ENCODE measurements around the gene CBR4.

The CBR4 gene

DNA sequence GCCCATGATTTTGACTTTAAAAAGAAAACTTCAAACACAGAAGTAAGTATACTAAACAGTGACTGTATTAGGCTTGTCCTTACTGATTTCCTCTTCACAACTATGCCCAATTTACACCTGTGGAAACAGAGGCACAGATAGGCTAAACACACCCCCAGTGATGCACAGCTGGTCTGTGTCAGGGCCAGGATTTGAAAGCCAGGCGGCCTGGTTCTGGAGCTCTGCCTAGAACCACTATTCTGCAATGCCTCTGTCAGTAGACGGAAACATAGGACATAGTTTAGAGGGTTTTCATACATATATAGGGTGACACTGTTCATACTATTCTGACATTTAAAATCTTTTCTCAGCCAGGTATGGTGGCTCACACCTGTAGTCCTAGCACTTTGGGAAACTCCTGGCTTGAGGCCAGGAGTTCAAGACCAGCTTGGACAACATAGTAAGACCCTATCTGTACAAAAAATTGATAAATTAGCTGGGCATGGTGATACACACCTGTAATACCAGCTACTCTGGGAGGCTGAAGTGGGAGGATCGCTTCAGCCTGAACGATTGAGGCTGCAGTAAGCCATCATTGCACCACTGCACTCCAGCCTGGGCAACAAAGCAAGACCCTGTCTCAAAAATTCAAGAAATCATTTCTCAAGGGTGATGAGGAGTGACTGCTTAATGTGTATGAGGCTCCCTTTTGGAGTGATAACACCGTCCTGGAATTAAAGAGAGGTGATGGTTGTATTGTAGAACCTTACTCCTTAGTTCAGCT lies 23.0 kb upstream of the CBR4 start:
- DNase-seq, result no peak

DNA sequence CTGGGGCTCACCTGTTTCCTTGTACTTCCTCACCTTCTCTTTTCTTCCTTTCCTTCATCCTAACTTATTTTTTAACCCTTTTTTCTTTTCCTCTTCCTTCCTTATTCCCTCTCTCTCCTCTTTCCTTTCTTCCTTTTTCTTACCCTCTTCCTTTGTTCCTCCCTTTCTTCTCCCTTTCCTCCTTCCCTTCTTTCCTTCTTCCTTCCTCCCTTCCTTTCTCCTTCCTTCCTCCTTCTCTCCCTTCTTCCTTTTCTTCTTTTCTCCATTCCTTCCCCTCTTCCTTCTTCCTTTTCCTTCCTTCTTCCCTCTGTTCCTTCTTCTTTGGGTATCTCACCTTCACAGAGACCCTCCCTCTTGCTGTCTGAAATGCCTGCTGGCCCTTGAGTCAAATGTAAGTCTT lies 22.1 kb upstream of the CBR4 start:
- DNase-seq, result no peak

DNA sequence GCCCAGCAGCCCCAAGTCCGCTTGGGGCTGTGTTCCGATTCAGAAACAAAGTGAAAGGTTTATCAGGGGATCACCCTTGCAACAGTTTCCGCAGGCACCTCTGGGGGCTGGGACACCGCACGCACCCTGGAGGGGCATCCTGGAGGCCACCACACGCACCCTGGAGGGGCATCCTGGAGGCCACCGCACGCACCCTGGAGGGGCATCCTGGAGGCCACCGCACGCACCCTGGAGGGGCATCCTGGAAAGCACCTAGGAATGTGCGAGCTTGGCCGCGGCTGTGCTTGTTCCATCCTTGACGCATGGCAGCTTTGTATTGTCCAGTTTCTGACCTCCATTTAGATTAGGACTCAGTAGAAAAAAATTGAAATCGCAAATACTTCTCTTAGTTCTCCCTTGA lies 21.3 kb upstream of the CBR4 start:
- no peak for DNase-seq

DNA sequence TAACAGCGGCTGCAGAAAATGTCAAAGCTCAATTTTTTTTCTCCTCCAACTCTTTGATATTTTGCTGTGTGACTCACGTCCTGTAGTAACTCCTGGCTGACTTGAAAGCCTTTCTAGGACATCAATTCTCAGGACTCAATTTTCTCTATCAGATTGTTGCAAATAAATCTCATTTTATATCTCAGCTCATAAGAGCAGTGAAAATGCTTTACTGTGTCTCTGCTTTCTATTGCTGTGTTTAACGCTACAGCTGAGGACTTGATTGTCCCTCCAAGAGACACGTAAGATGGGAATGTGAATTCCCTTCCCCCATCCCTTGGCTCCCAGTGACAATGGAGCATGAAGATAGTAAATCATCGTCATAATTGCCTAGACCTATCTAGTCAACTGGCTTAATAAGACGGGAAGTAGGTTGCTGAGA lies 20.5 kb upstream of the CBR4 start:
- DNase-seq, result no peak

DNA sequence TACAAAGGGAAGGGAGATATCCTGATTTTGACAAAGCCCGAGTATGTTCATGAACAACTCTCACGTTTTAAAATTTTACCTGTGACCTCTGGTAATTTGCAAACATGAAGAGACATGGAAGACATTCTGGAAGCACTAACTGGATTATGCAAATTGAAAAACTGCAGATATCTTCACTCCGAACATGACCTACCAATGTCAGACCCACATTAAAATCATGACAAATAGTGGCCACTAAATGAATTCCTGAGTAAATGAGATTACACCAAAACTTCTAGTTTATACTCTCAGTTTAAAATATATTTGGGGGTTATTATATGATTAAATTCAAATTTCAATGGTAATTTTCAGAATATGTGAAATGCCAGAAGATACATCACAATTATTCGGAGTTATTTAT lies 19.9 kb upstream of the CBR4 start:
- no peak for DNase-seq

DNA sequence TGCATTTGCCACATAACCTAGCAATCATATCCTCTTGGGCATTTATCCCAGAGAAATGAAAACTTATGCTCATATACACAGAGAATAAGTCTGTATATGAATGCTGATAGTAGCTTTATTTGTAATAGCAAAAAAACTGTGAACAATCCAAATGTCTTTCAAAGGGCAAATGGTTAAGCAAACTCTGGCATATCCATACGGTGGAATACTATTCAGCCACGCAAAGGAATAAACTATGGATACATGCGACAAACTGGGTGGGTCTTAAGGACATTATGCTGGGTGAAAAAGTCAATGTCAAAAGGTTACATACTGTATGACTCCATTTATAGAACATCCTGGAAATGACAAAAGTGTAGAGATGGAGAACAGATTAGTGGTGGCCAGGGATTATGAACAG lies 17.6 kb upstream of the CBR4 start:
- DNase-seq, result no peak

DNA sequence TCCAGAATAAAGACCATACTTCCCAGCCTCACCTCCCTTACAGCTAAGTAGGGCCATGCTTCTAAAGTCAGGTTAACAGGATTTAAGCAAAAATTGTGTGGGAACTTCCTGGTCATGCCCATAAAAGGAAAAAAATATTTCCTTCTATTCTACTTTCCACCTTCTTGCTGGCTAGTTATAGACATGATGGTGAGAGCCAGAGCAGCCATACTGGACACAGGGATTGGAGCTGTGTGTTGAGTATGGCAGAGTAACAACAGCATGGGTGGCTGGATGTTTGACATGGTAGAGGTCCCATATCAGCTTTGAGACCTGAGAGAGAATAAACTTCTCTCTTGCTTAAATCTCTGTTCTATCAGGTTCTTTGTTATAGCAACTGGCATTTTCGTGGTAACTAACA lies 15.1 kb upstream of the CBR4 start:
- no peak for DNase-seq

DNA sequence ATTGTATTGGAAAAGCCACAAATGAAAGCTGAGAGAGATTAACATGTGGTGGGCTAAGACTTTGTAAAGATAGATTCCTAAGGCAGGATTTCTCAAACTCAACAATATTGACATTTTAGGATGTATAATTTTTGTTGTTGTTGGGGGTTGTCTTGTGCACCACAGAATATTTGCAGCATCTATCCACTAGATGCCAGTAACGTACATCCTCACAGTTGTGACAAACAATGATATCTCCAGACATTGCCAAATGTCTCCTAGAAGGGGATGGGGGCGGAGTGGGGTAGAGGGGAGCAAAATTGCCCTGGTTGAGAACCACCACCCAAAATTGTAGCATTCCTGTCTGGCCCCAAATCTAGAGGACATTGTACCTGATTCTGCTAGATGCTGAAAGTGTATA lies 14.7 kb upstream of the CBR4 start:
- DNase-seq, result peak; percentile 11

DNA sequence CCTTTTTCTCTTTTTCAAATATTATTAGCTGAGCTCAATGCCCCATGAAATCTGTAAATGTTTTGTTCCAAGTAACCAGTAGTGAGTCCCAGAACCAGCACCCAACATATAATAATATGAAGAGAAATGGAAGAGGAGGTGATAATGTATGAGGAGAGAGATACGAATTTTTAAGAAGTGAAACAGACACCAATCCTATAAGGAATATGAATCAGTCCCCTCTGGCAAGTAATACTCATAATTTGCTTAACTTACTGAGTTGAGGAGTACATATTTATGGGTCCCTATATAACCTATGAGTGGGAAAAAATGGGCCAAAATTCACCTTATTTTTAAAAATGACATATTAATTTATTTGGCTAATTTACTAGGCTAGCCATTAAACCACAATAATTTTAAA lies 8.4 kb upstream of the CBR4 start:
- DNase-seq, result no peak

DNA sequence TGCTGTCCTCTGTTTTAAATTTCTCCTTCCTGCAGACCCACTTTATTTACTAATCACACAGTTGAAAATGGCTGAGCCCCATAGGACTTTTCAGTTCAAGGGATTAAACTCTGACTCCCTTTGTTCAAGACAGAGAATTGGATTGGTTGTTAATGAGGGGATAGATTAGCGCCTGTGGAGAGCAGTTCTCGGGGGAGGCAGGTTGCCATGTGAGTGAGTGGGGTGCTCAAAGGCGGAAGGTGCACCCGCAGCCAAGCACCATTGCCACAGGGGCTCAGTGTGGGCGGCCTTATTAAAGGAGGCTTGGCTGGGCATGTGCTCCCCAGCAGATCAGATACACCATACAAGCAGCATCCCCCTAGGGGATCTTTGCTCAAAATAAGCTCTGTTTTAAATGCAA lies 7.9 kb upstream of the CBR4 start:
- no peak for DNase-seq

DNA sequence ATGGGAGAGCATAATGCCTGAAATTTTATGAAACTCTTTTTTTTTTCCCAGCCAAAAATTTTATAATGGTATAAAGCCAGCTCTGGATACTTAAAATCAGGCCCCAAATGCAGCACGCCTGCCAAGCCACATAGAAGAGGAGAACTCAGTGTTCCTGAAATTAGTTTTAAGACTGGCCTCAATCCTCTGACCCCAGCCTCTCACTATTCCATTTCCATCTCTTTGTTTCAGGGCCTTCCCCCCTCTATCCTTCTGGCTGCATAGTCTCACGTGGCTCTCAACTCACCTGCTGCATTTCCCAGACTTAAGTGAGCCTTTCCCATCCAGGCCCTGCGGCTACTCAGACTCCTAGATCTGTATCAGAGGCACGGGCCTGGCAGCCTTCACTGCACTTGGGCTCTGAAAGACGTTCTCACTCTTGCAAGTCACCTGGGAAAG lies 5.2 kb upstream of the CBR4 start:
- no peak for DNase-seq

DNA sequence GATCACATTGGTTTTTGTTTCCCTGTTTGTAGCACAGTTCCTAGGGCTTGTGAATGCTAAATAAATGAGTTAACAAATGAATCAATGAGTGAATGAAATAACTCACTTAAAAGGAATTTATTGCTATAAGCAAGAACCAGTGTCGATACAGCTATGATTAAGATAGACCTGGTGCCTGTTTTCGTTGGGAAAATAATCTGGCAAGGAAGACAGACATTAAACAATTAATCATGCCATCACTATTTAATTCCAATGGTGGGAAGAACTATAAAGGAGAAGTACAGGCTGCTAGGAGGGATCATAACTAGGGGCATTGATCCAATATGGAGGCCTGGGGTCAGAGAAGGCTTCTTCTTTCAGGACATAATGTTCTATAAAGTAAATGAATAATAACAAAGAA lies 4.5 kb upstream of the CBR4 start:
- no peak for DNase-seq

DNA sequence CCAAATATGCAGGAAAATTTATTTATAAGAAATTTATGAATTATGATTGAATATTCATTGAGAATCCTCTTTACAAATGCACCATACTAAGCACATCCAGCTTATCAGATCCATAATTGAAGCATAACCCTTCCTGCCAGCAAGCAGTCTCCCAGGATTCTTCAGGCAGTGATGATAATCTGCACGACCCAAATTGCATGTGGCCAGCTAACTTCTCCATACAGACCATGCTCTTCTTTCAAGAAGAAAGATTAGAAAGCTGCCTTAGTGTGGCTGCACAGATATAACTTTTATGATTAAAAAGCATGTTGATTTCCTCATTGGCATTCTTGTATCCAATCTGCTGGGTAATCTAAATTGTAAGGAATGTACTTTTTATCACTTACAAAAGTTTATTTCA lies 3.3 kb upstream of the CBR4 start:
- DNase-seq, result no peak

DNA sequence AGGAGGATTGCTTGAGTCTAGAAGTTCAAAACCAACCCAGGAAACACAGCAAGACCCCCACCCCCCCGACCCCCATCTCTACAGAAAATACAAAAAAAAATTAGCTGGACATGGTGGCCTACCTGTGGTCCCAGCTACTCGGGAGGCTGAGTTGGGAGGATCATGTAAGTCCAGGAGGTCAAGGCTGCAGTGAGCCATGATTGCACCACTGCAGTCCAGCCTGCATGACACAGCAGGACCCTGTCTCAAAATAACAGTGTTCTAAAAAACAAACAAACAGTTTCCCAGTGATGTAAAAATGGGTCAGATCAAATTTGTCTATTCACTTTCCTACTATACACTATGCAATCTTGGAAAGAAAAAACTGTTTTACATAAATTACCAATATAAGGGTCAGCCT lies 2.0 kb upstream of the CBR4 start:
- DNase-seq, result no peak

DNA sequence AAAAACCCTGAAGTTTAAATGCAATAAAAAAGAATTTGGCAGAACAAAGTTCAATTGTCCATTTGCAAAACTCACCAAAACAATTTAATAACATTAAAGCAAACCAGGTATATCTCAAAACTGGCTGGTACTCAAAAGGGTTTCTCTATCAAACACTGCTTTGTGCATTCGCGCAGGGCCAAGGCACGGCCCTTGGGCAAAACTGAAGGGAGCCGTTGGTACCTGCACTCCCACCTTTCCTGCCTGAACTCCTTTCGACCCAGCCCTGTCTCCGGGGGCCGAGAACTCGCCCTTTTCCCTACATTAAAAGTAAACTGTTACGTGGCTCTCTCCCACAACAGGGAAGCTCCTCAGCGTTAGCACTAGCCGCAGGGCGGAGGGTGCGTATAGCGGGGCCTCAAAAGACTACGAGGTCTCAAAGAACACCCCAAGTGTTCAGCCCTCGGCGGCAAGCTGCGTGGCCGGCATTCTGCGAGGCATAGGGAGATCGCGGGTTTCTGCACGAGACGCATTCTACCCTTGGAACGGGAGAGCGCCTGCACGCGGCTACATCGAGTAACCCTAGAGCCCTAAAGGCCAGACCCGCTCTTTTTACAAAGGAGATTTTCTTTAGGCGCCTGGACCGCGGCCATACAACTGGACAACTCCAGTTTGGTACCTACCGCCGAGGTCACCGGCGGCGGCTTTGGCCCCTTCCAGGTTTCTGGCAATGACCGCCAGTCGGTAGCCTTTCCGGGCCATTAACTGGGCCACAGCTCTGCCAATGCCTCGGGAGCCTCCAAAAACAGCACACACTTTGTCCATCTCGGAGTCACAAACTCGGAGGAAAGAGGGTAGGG lies 550 bp downstream of the CBR4 start:
- DNase-seq, result peak; percentile 58

DNA sequence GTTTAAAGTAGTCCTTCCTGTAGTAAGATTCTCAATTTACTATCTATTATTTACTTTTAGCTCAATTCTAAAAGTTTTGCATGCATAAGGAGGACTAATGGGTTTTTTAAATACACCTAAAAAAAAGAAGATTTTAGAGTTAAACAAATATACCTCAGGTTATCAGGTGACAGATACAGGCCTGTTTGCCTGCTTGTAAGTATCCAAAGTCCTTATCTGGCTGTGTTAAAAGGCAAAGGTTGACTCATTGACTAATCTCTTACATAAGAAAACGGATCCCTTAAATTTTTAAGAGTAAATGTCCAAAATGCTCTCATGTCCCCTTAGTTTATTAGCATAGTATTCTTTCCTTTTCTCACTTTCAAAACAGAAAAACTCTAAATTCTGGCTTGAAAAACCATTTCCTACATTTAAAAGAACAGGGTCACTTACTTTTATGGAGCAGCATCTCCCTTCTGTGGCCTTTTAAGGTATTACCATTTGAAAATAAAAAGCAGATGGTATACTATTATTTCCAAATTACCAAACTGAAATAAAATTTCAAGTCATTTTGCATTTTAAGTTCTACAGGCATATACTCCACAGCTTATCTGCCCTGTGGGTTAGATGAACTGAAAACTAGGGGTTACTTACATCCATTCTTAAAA lies 4.5 kb downstream of the CBR4 start:
- DNase-seq, result no peak

DNA sequence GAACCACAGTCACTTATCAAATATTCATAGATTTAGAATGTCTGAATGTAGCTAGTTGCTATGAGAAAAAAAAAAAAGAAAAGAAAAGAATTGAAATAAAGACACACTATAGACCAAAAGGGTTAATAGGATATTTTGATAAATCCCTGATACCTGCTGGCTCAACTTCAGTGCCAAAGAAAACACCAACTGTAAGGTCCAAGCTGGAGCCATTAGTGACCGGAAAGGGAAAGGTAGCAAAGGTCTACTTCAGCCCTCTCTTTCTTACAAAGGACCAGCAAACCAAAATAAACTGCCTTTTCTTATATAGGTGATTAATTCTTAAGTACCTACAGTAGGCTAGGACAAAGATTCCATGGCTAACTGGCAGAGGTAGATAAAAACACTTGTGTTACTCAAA lies 9.7 kb downstream of the CBR4 start:
- DNase-seq, result no peak

DNA sequence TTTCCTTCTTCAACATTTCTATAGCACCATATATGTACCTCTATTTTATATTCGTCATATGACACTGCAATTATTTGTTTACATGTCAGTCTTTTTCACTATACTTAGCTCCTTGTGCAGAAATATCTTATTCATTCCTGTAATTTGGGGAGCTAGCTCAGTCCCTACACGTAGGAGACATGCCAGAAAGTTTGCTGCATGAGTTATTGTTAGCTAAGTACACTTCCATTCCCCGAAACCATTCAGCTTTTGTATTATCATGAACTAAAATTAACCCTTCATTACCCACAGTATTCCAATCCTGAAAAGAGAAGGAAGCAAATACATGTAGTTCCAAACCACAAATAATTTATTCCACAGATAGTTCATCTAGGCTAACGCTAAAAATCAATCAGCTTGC lies 10.2 kb downstream of the CBR4 start:
- no peak for DNase-seq

DNA sequence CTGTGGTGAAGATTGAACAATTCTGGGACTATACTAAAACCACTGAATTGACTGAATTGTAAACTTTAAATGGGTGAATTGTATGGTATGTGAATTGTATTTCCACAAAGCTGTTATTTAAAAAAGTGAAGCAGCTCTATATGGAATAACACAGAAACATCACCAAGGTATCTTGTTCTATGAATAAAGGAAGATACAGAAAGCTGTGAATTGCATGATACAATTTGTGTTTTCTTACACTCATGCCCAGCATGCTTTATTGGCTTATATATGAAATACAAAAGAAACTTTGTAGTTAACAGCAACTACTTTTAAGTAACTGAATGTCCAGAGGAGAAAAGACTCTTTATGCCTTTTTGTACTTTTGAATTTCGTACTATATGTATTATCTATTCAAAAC lies 11.5 kb downstream of the CBR4 start:
- DNase-seq, result no peak

DNA sequence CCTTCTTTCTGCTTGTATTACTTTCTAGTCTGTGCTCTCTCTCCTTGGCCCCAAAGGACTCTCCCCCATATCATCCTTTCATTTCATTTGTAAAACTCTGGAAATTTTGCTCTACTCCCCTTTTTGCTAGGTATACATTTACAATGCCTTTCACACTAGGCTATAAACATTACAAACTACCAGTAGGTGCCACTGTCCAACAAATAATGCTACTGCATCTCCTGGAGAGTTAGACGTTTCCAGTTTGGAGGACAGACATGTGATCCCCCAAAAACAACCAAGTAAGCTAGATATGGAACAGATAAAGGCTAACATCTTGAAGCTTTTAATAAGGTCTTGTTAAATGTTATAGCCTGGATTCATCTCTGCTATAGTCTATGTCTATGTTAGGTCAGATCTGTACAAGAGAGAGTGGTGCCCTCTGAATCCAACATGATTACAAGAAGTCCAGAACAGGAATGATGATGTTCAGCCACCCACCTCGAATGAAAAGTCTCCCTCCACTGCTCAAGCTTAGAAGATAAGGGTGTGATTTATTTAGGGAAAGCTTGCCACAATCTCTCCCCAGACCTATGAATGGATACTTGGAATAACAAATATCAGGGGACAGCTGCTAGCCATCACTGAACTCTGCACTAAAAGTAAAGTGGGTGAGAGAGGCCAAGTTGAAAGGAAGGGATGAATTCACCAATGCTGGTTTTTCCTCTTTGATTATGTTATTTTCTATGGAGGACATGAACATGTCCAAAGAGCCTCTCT lies 14.3 kb downstream of the CBR4 start:
- no peak for DNase-seq

DNA sequence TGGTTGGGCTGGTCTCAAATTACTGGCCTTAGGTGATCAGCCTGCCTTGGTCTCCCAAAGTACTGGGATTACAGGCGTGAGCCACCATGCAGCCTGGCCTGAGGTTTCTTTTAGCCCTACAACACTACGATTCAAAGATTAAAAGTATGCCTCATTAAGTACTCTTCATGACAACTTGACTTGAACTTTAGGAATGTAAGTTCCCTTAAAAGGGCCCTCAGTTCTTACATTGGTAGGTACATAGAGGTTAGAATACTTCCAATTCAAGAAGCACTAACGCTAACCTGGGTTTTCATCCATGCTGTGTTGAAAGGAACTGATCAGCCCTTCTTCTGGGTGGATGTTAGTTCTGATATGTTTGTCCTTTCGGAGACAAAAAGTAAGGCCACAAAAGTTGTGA lies 15.1 kb downstream of the CBR4 start:
- DNase-seq, result no peak

DNA sequence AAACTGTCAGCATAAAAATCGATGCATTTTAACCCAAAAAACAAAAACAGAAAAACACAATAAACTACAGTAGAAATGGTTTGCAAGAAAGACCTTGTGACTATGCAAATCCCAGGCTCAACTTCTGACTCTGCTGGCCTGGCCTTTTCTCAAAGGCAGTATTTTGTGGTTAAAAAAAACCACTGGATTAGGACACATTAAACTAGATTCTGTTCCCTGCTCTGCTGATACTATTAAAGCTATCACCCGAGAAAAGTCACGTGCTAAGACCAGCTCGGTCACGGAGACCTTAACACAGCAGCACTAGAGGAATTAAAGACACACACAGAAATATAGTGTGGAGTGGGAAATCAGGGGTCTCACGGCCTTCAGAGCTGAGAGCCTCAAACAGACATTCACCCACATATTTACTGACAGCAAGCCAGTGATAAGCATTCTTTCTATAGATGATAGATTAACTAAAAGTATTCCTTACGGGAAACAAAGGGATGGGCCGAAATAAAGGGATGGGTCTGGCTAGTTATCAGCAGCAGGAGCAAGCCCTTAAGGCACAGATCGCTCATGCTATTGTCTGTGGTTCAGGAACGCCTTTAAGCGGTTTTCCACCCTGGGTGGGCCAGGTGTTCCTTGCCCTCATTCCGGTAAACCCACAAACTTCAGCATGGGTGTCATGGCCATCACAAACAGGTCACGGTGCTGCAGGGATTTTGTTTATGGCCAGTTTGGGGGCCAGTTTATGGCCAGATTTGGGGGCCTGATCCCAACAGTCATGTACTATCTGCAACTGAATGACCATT lies 16.1 kb downstream of the CBR4 start:
- peak; percentile 80 for DNase-seq
